ENCODE results near the gene ATG2A.

GRCh38 chr11:64864473-64865285 is 52.3 kb downstream of the ATG2A start:
- TF ChIP-seq CTCF (conservative IDR thresholded peaks at IDR 0.05; ENCODE audit: low read depth, low read length) (no peak), EZH2 (IDR thresholded peaks at IDR 0.05; ENCODE audit: borderline replicate concordance, low read depth, low read length, poor library complexity, severe bottlenecking) (no peak)

Data from A673 (cell line).